Measurements from ENCODE around the gene KIRREL1. TPM values are rescaled to one million over a fixed set of nuclear protein-coding genes. Genes with fewer than 3 reads are reported as not detected.

Gene KIRREL1
- total RNA-seq (2021) = 29.9 and 30.5 TPM in 2 replicates
- long read RNA-seq, transcript KIRREL1-201 (15 exons, 2,874 nt) = major isoform, 7 of 20 reads
- long read RNA-seq, partial matches to known transcripts = 1 of 20 reads
- long read RNA-seq, other reads (novel, unspliced or antisense) = 12 of 20 reads

DNA sequence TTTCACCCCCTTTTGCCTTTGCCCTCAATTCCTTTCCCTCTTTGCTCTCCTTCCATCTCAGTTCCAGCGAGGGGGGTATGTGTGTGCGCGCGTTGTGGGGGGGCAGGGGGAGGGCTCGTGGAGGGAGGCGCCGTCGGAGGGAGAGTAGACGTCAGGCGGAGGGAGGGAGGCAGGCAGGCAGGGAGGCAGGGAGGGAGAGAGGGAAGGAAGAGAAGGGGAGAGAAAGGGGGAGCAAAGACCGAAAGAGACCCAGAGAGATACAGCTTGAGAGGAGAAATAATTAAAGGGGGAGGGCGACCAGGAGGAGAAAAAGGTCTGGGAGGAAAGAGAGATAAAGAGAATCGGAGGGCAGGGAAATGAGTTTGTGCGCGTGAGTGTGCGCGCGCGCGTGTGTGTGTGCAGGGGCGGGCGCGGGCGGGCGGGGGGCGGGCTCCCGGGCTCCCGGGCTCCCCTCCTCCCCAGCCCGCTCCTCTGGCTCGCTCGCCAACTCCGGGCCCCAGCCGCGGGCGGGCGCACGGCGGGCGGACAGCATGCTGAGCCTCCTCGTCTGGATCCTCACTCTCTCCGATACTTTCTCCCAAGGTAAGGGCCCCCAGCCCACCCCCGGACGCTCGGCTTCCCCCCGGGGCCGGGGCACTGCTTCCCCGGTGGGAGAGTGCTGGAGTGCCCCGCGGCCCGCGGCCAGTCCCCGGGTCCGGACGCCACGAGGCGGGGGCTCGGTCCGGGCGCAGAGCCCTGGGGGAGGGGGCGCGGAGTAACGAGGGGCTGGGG lies at the start of gene KIRREL1:
Gene KIRREL1, plus strand, starts transcription at position 499 of the 771 bp plus-strand sequence. Its CDS starts 32 bp downstream, at position 531.
- Histone ChIP-seq H3K4me2 (ENCODE audit: insufficient read depth, insufficient read length, low read length) (peak within 1 kb of the TSS; percentile 54), H3K9me3 (ENCODE audit: control insufficient read depth, low read depth, low read length) (no peaks in the 10 kb centered on the region), H3K27ac (ENCODE audit: insufficient read length, low read depth, low read length) (no peak within 1 kb of the TSS), H3K79me2 (ENCODE audit: insufficient read depth, low read length) (peaks cover 22% of the 10 kb centered on the region; the same call in 1 of the 2 replicates), H2BK15ac (ENCODE audit: low read depth, low read length) (no peak within 1 kb of the TSS), H2AK5ac (ENCODE audit: insufficient read length, low read length) (no peak within 1 kb of the TSS), H2AFZ (ENCODE audit: low read length) (no peak within 1 kb of the TSS), H4K20me1 (ENCODE audit: control insufficient read depth, insufficient read depth, insufficient read length) (no peaks in the 10 kb centered on the region), H3T11ph (ENCODE audit: low read length) (no peak within 1 kb of the TSS), H3K4me1 (ENCODE audit: insufficient read depth, low read length) (peaks cover 14% of the 10 kb centered on the region; the same call in 1 of the 2 replicates), H2BK5ac (ENCODE audit: insufficient read length, low read length) (no peak within 1 kb of the TSS), H3K4ac (ENCODE audit: low read depth, low read length) (no peak within 1 kb of the TSS), H3K18ac (ENCODE audit: insufficient read length, low read depth, low read length) (peak within 1 kb of the TSS; percentile 72), H2BK12ac (ENCODE audit: insufficient read length, low read depth, low read length) (no peak within 1 kb of the TSS), H3K14ac (ENCODE audit: insufficient read depth, low read length) (peak within 1 kb of the TSS; percentile 14), H3K23me2 (ENCODE audit: insufficient read length, low read depth, low read length, poor library complexity, severe bottlenecking) (peaks cover 9% of the 10 kb centered on the region), H3K27me3 (ENCODE audit: insufficient read depth, low read length) (no peaks in the 10 kb centered on the region), H3K9ac (ENCODE audit: extremely low read depth, insufficient read length, low read length) (peak within 1 kb of the TSS; percentile 37), H2BK20ac (ENCODE audit: low read depth, low read length, poor library complexity, severe bottlenecking) (no peak within 1 kb of the TSS), H2BK120ac (ENCODE audit: low read depth, low read length, poor library complexity, severe bottlenecking) (no peak within 1 kb of the TSS), H4K8ac (replicated peaks; ENCODE audit: insufficient read length, low read depth, low read length) (no peak within 1 kb of the TSS), H3K56ac (ENCODE audit: insufficient read length, low read depth, low read length) (no peak within 1 kb of the TSS), H4K5ac (ENCODE audit: insufficient read length, low read depth, low read length) (no peak within 1 kb of the TSS), H4K91ac (ENCODE audit: insufficient read length, low read depth, low read length) (no peak within 1 kb of the TSS), H3K79me1 (ENCODE audit: insufficient read depth, low read depth, low read length, poor library complexity, severe bottlenecking) (no peaks in the 10 kb centered on the region), H3K23ac (ENCODE audit: insufficient read length, low read depth, low read length) (no peak within 1 kb of the TSS)
- no CpG with 5 or more reads among the region's 62 CpGs for WGBS (ENCODE audit: extremely low coverage, insufficient read length, low lambda C conversion rate)
- no peak for DNase-seq
- Mint-ChIP-seq H3K27ac (peak within 1 kb of the TSS; percentile 62 to 97 (median 67); a peak in 5 of 7 replicates), H3K9me3 (peaks cover 0 to 2% of the 10 kb centered on the region in 2 experiments; a peak in 1 of 5 replicates), H3K27me3 (ENCODE audit: low read depth) (peaks cover 12% of the 10 kb centered on the region), H3K4me3 (peak within 1 kb of the TSS; percentile 87 to 96), H3K4me1 (peaks cover 25 to 43% of the 10 kb centered on the region in 2 experiments), H3K36me3 (ENCODE audit: insufficient read depth in 1 of 3, low read depth in 3 of 3) (0 out of 7 replicates have a peak, but pooled peaks cover 0 to 2% (median 0%) of the 10 kb centered on the region in 3 experiments)
- TF ChIP-seq CTCF (conservative IDR thresholded peaks at IDR 0.05) = no peak

Data from H9 (cell line).